ENCODE data around the gene DDX59. TPM values are rescaled to one million over a fixed set of nuclear protein-coding genes. Genes with fewer than 3 reads are reported as not detected.

The DDX59 gene
- total RNA-seq, 4 donors from 2014 or later, result 21.8 to 34.7 (median 24.3) TPM

- Histone ChIP-seq H3K27me3 (no peaks in the 10 kb centered on the region), H3K4me3 (no peak overlapping the region), H3K9me3 (no peaks in the 10 kb centered on the region), H3K4me1 (peaks cover 0 to 3% (median 0%) of the 10 kb centered on the region in 3 donors), H3K27ac (no peak overlapping the region), H3K36me3 (no peaks in the 10 kb centered on the region)
- 73% methylated on average over 1 of the region's 1 CpG; no CpG with 5 or more reads in 1 of the 2 donors for WGBS, 2 donors (ENCODE audit: low coverage in 1 of 2)
- TF ChIP-seq POLR2AphosphoS5 (IDR thresholded peaks at IDR 0.05) (no peak), CTCF (IDR thresholded peaks at IDR 0.05) (no peak), EP300 (IDR thresholded peaks at IDR 0.05) (no peak), POLR2A (IDR thresholded peaks at IDR 0.05) (no peak)
- no peak for ATAC-seq
Observed at GRCh38 chr1:200627575-200628222, 42.0 kb downstream of the DDX59 start.

DNA sequence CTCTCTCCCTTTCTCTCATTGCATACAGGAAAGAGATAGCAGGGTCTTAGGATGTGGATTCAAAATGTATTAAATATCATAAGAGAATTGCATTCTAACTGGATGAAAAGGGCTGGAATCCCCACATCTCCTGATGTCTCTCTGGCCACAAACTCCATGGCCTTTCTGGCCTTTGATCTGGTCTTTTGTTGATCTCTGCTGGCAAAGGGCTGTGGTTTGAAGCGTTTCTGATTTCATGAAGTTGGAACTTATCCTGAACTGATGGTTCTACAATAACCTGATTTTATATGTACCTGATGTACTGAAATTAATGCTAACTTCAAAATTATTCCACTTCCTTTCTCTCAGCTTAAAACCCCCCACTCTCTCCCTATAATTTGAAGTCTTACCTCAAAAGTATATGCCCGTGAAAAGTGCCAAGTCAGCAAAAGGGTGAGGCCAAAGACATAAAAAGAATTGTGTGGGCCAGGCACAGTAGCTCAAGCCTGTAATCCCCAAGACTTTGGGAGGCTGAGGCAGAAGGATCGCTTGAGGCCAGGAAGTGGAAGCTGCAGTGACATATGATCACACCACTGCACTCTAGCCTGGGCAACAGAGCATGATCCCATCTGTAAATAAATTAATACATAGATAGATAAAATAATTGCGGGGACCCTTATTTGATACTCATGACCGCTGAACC, 42.7 kb downstream of the DDX59 start:
- peaks cover 0 to 8% (median 0%) of the 10 kb centered on the region in 3 donors for H3K4me1 ChIP-seq
- no peak overlapping the region for H3K27ac ChIP-seq
- WGBS, 2 donors (ENCODE audit: low coverage in 1 of 2), result 68 to 88% methylated on average over 5 of the region's 5 CpGs
- ATAC-seq, result no peak
- H3K4me3 ChIP-seq, result no peak overlapping the region
- H3K9me3 ChIP-seq, result no peaks in the 10 kb centered on the region
- H3K36me3 ChIP-seq, result no peaks in the 10 kb centered on the region
- H3K27me3 ChIP-seq, result no peaks in the 10 kb centered on the region
- TF ChIP-seq CTCF (IDR thresholded peaks at IDR 0.05) (no peak), EP300 (IDR thresholded peaks at IDR 0.05) (no peak), POLR2A (IDR thresholded peaks at IDR 0.05) (no peak), POLR2AphosphoS5 (IDR thresholded peaks at IDR 0.05) (no peak)

GRCh38 chr1:200625381-200625824, 44.3 kb downstream of the DDX59 start:
- no peaks in the 10 kb centered on the region for H3K9me3 ChIP-seq
- H3K27me3 ChIP-seq, result no peaks in the 10 kb centered on the region
- no peak for TF ChIP-seq POLR2AphosphoS5 (IDR thresholded peaks at IDR 0.05)
- no peak for TF ChIP-seq POLR2A (IDR thresholded peaks at IDR 0.05)
- no peak for TF ChIP-seq CTCF (IDR thresholded peaks at IDR 0.05)
- no peak for TF ChIP-seq EP300 (IDR thresholded peaks at IDR 0.05)
- no peaks in the 10 kb centered on the region for H3K36me3 ChIP-seq
- peaks cover 0 to 20% (median under 1%) of the 10 kb centered on the region in 3 donors for H3K4me1 ChIP-seq
- 7 to 12% methylated on average over 1 of the region's 1 CpG for WGBS, 2 donors (ENCODE audit: low coverage in 1 of 2)
- no peak overlapping the region for H3K27ac ChIP-seq
- no peak for ATAC-seq
- no peak overlapping the region for H3K4me3 ChIP-seq

DNA sequence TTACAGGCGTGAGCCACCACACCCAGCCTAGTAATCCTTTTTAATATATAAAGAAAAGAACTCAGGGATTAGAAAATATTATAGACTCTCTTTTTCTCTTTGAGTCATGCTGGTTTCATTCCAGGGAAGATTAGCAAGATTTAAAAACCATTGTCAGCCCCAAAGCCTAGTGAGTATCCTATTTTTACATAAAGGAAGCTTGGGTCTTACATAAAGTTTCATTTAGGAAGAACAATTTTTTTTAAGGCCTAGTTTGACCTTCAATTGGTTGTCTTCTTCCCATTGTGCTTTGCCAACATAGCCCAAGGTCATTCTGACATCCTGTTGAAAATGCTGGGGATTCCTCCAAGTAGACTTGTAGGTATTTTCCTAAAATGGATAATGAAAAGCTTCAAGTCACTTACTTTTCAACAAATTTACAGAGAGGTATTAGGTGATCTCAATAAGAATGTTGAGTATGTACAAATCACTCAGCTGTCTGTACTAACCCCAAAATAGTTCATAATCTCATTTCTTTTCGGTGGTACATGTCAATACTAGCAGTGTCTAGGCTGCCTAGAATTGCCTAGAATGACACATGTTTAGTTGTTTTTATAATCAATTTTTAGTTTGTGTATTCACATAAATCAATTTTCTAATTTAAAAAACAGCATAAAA, 44.9 kb downstream of the DDX59 start:
- TF ChIP-seq POLR2A (IDR thresholded peaks at IDR 0.05) (no peak), CTCF (IDR thresholded peaks at IDR 0.05) (no peak), EP300 (IDR thresholded peaks at IDR 0.05) (no peak), POLR2AphosphoS5 (IDR thresholded peaks at IDR 0.05) (no peak)
- Histone ChIP-seq H3K36me3 (no peaks in the 10 kb centered on the region), H3K4me3 (no peak overlapping the region), H3K27ac (no peak overlapping the region), H3K9me3 (no peaks in the 10 kb centered on the region), H3K4me1 (peaks cover 0 to 26% (median 4%) of the 10 kb centered on the region in 3 donors), H3K27me3 (no peaks in the 10 kb centered on the region)
- WGBS, 2 donors (ENCODE audit: low coverage in 1 of 2), result 83 to 100% methylated on average over 2 of the region's 2 CpGs
- ATAC-seq, result no peak

Data from gastroesophageal sphincter (tissue), 4 donors.